OCI-LY7 (cell line): ENCODE measurements around the gene CPNE9. TPM values are rescaled to one million over a fixed set of nuclear protein-coding genes. Genes with fewer than 3 reads are reported as not detected.

Experiments used
- BruUV-seq: library from RNA; stranded (reverse); fragments of 400-500 nt; replicated peaks from 2 replicates; lab custom pipeline; 2021; lab: Mats Ljungman, UMichigan
- CTCF ChIA-PET: fragments of 300-600 bp; sonication (Branson Sonifier 250); formaldehyde crosslinking; loops from one replicate; lab custom pipeline; 2022; ENCODE audit warnings: antibody characterized with exemption; ENCODE audit not compliant: unreplicated experiment; lab: Charles Lee
- POLR2A ChIA-PET: fragments of 300-600 bp; sonication (Branson Sonifier 250); formaldehyde crosslinking; loops from one replicate; lab custom pipeline; 2022; ENCODE audit warnings: antibody characterized with exemption; lab: Charles Lee
- DNase-seq: peaks from one replicate; pipeline ENCODE4 v3.0.0-alpha.2; 2015; ENCODE audit warnings: low spot score
- H2AFZ ChIP-seq: fragments of 200-600 bp; sonication (generic), shearing (Covaris generic); 2 replicates; pipeline ENCODE4 v1.6.1; 2014; ENCODE audit warnings: mild to moderate bottlenecking, antibody characterized with exemption, low read length, moderate library complexity
- H3K27ac ChIP-seq: fragments of 200-600 bp; sonication (generic); 2 replicates; pipeline ENCODE4 v1.5.1; 2014; ENCODE audit warnings: mixed run types, low read depth, mild to moderate bottlenecking, moderate library complexity, low read length, inconsistent platforms; ENCODE audit not compliant: poor library complexity, severe bottlenecking
- H3K36me3 ChIP-seq: fragments of 200-600 bp; sonication (generic); 2 replicates; pipeline ENCODE4 v1.6.1; 2014; ENCODE audit warnings: mild to moderate bottlenecking, antibody characterized with exemption, low read length, moderate library complexity, mixed read lengths; ENCODE audit not compliant: insufficient read depth
- H3K4me1 ChIP-seq: fragments of 200-600 bp; sonication (generic); 2 replicates; pipeline ENCODE4 v1.5.1; 2014; ENCODE audit warnings: mild to moderate bottlenecking, low read length; ENCODE audit not compliant: insufficient read depth, poor library complexity, severe bottlenecking
- H3K4me2 ChIP-seq: fragments of 200-600 bp; sonication (generic); 2 replicates; pipeline ENCODE4 v1.6.1; 2014; ENCODE audit warnings: mild to moderate bottlenecking, low read length
- H3K4me3 ChIP-seq: fragments of 200-600 bp; sonication (generic); 2 replicates; pipeline ENCODE4 v1.5.1; 2014; ENCODE audit warnings: mild to moderate bottlenecking, low read depth, low read length; ENCODE audit not compliant: poor library complexity, severe bottlenecking
- H3K79me2 ChIP-seq: fragments of 200-600 bp; sonication (generic); 2 replicates; pipeline ENCODE4 v1.6.1; 2016; ENCODE audit warnings: low read depth, mild to moderate bottlenecking, low read length, moderate library complexity, mixed read lengths; ENCODE audit not compliant: insufficient read depth
- H3K9me2 ChIP-seq: fragments of 200-600 bp; sonication (generic); 2 replicates; pipeline ENCODE4 v1.6.1; 2016; ENCODE audit warnings: mild to moderate bottlenecking, low read length, mixed read lengths; ENCODE audit not compliant: insufficient read depth
- H3K9me3 ChIP-seq: fragments of 200-600 bp; sonication (generic); 2 replicates; pipeline ENCODE4 v1.6.1; 2014; ENCODE audit warnings: mild to moderate bottlenecking, mixed run types, low read length, mixed read lengths
- H4K20me1 ChIP-seq: fragments of 200-600 bp; sonication (generic); 2 replicates; pipeline ENCODE4 v1.6.1; 2014; ENCODE audit warnings: mild to moderate bottlenecking, antibody characterized with exemption, low read length, moderate library complexity, mixed read lengths; ENCODE audit not compliant: insufficient read depth
- CTCF ChIP-seq: fragments of 200-600 bp; sonication (generic); conservative IDR thresholded peaks from 2 replicates; pipeline ENCODE4 v1.5.1; 2014; ENCODE audit warnings: mild to moderate bottlenecking, antibody characterized with exemption, low read length, moderate library complexity, mixed read lengths
- EZH2phosphoT487 ChIP-seq: fragments of 200-600 bp; sonication (generic); IDR thresholded peaks from 2 replicates; pipeline ENCODE4 v1.6.1; 2018; ENCODE audit warnings: low read depth, borderline replicate concordance, mild to moderate bottlenecking, mixed run types, antibody characterized with exemption, low read length, moderate library complexity, mixed read lengths
- intact Hi-C: fragments of 100-400 bp; cut with micrococcal nuclease; formaldehyde crosslinking; loops from one replicate; pipeline ENCODE4 v1.10.0; 2022; ENCODE audit not compliant: unreplicated experiment
- total RNA-seq, 2 experiments: library from RNA; depleted of rRNA in 1 of 2; stranded (reverse); fragments of >200 nt in 1 of 2; shearing (Covaris generic) in 1 of 2; gene quantifications; 2 replicates each; pipeline ENCODE4 v1.2.3, GENCODE V29; 2014 to 2022

CPNE9 gene
- total RNA-seq, 2 experiments from 2014 or later = not detected

- H2AFZ ChIP-seq = no peak overlapping the region
- intact Hi-C loops = no loop called here
- no peaks in the 10 kb centered on the region for H3K9me3 ChIP-seq
- no peaks in the 10 kb centered on the region for H3K9me2 ChIP-seq
- peaks cover 6% of the 10 kb centered on the region for H3K4me1 ChIP-seq
- H3K4me2 ChIP-seq = no peak overlapping the region
- no peaks in the 10 kb centered on the region for H3K79me2 ChIP-seq
- ChIA-PET POLR2A (interaction anchor here (0.5 to 0.6 kb wide), 2 partner anchors 75 to 263 kb away, joined by 3 to 5 read pairs; no protein-coding TSS in a partner anchor), CTCF (no interaction called here)
- no peaks in the 10 kb centered on the region for H3K36me3 ChIP-seq
- H4K20me1 ChIP-seq = no peaks in the 10 kb centered on the region
- H3K27ac ChIP-seq = no peak overlapping the region
- no peak overlapping the region for H3K4me3 ChIP-seq
- no TSS peak for BruUV-seq
- TF ChIP-seq EZH2phosphoT487 = no peak
- no peak for DNase-seq
Measured at GRCh38 chr3:9717563-9717962, 13.9 kb downstream of the CPNE9 start.

GRCh38 chr3:9718118-9718517 is 14.5 kb downstream of the CPNE9 start:
- TF ChIP-seq CTCF (no peak), EZH2phosphoT487 (no peak)
- peaks cover 6% of the 10 kb centered on the region for H3K4me1 ChIP-seq
- DNase-seq = no peak
- H3K27ac ChIP-seq = no peak overlapping the region
- H3K79me2 ChIP-seq = no peaks in the 10 kb centered on the region
- BruUV-seq = no TSS peak
- no peak overlapping the region for H3K4me2 ChIP-seq
- no peaks in the 10 kb centered on the region for H4K20me1 ChIP-seq
- no peaks in the 10 kb centered on the region for H3K9me2 ChIP-seq
- H2AFZ ChIP-seq = no peak overlapping the region
- no peaks in the 10 kb centered on the region for H3K9me3 ChIP-seq
- ChIA-PET POLR2A (interaction anchor here (0.5 to 0.6 kb wide), 2 partner anchors 75 to 263 kb away, joined by 3 to 5 read pairs; no protein-coding TSS in a partner anchor), CTCF (interaction anchor here (0.6 kb wide), 1 partner anchor 9 kb away, joined by 3 read pairs; no protein-coding TSS in a partner anchor)
- no peaks in the 10 kb centered on the region for H3K36me3 ChIP-seq
- intact Hi-C loops = no loop called here
- H3K4me3 ChIP-seq = no peak overlapping the region

GRCh38 chr3:9721015-9721699 is 17.5 kb downstream of the CPNE9 start:
- H3K4me3 ChIP-seq = no peak overlapping the region
- no peaks in the 10 kb centered on the region for H4K20me1 ChIP-seq
- CTCF ChIA-PET = interaction anchor here (0.5 to 1.4 kb wide), 3 partner anchors 13 to 601 kb away, joined by 3 to 5 read pairs (median 3); no protein-coding TSS in a partner anchor
- TF ChIP-seq CTCF (0 out of 2 replicates have a peak, but pooled peaks have one; percentile 12), EZH2phosphoT487 (no peak)
- no TSS peak for BruUV-seq
- no peaks in the 10 kb centered on the region for H3K79me2 ChIP-seq
- DNase-seq = no peak
- POLR2A ChIA-PET = interaction anchor here (0.5 to 1.2 kb wide), 3 partner anchors 10 to 150 kb away, joined by 3 to 6 read pairs (median 3); partner anchors contain the start of gene BRPF1
- no peak overlapping the region for H3K27ac ChIP-seq
- H3K9me2 ChIP-seq = no peaks in the 10 kb centered on the region
- no peaks in the 10 kb centered on the region for H3K36me3 ChIP-seq
- intact Hi-C loops = no loop called here
- H3K9me3 ChIP-seq = no peaks in the 10 kb centered on the region
- peaks cover 6% of the 10 kb centered on the region for H3K4me1 ChIP-seq
- H2AFZ ChIP-seq = no peak overlapping the region; the same call in 1 of the 2 replicates
- H3K4me2 ChIP-seq = no peak overlapping the region
